Left cardiac atrium (tissue), 4 donors: ENCODE results near the gene IQSEC1. TPM values are rescaled to one million over a fixed set of nuclear protein-coding genes. Genes with fewer than 3 reads are reported as not detected.
A peak's percentile ranks its signal among the peaks of the same experiment; 100 is the strongest.

Source experiments
- ATAC-seq, 2 donors: fragments of 200-7000 bp; cut with Tn5 transposase; one replicate each; pipeline ENCODE4 v1.9.1; 2020; ENCODE audit warnings: mild to moderate bottlenecking in 2 of 2, moderate library complexity in 2 of 2
- DNase-seq: peaks from one replicate; pipeline ENCODE4 v3.0.0-alpha.2; 2020
- intact Hi-C, 2 donors: fragments of 100-400 bp; cut with DNase I; formaldehyde crosslinking; loops; one replicate each; pipeline versions ENCODE4 v1.14.1 to v1.15.1; 2022 to 2023
- total RNA-seq, 2 donors: library from RNA; stranded (reverse); fragmentation: NEBNext Ultra II Directional; extraction: Animal tissue kit (Norgen Biotek cat#: 25700); gene quantifications; one replicate each; pipeline ENCODE4 v1.2.1, GENCODE V29; 2021
- donor health status: DM: no; HTN: yes; CAD: no.
- donor health status: DM: no; HTN: yes; CAD: no; lungs with severe emphysema.
- donor health status: DM: yes; HTN: yes; CAD: no.
- donor health status: Dilated cardiomyopathy.

IQSEC1 gene
- total RNA-seq, 2 donors from 2014 or later: 58.8 to 73.7 TPM

DNA sequence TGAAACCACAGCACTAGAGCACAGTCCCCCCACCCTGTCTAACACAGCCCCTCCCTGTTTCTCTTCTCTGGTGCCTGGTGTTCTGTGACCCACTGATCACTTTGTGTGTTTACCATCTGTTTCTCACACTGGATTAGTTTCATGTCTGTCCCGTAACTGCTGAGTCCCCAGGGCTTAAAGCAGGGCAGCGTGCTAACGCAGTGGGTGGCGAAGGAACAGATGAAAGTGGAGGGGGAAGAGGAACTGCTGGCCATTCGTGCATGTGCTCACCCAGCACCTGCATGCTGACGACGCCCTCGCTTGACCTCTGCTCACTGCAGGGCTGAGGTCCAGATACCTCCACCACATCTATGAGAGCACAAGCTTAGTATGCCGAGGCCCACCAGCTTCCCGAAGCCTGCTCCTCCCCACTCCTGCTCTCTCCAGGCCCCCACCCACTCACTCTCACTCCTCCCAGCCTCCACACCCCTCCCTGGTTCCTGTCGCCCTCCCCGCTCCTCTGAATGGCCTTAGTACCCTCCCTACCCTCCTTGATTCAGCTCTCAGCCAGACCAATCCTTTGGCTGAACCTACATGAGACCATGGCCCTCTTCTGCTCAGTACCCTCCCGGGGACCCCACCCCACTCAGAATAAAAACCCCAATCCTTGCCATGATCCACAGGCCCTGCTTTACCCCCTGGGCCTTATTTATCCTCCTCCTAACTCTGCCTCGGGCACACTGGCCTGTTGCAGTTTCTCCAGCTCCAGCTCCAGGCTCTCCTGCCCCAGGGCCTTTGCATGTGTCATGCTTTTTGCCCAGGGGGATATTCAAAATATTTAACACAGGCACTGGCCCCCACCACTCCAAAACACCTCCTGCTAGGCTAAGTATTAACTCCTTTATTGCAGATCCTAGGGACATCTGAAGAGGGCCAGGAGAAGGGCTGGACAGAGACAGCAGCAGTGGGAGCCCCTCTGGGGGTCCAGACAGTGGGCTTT, 15.1 kb upstream of the IQSEC1 start:
- intact Hi-C loops: no loop called here
- DNase-seq: no peak
- no peak for ATAC-seq

DNA sequence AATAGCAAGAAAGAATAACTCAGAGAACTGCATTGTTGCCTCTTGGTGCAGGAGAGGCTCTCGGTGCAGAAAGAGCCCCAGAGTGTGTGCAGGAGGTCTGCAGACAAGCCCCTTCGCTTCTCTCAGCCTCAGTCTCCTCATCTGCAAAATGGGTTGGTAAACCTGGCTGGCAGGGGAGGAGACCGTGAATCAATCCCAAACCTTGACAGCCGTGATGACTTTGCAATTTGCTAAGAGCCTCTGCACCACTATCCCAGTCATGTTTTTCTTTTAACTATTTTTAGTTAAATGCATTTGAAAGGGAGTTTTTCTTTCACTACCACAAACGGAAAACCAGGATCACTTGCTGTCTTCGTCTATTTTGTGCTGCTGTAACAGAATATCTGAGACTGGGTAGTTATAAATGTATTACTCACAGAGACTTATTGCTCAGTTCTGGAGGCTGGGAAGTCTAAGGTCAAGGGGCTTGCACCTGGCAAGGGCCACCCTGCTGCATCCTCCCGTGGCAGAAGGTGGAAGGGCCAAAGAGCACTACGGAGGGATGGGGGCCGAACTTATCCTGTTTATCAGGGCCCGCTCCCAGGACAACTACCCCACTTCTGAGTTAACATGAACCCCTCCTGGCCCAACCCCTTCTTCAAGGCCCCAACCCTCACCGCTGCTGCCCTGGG, 14.2 kb upstream of the IQSEC1 start:
- DNase-seq: no peak
- ATAC-seq: no peak
- intact Hi-C loops: no loop called here

DNA sequence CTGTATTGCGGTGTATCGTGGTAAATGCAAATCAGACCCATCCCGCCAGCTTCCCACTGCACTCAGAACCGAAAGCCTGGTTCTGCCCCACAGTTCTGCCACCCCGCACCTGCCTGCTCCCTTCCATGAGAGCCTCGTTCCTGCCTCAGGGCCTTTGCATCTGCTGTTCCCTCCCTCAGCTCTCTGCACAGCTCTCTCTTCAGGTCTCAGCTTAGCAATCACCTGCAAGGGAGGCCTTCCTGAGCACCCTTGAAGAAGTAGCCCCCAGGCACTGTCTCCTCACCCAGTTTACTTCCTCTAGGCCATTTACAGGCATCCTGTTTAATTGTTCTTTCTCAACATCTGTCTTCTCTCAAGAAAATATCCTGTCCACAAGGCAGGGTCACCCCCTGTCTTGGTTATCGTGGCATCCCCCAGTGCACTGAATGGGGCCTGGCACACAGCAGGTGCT, 13.3 kb upstream of the IQSEC1 start:
- ATAC-seq (no peak), DNase-seq (no peak)
- intact Hi-C loops: no loop called here

DNA sequence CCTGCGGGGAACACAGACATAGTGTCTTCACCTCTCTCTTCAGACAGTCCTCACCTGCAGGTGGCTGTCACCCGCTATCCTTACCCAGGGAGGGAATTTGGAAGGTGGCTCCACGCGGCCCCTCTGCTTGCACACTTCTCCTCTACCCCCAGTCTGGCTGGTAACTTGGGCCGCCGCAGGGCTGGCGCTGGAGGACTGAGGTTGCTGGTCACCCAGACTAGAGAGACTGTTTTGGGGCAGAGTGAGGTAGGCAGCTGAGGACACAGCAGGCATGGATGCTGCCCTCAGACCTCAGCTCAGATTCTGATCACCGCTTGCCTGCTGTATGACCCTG, 12.6 kb upstream of the IQSEC1 start:
- DNase-seq: no peak
- intact Hi-C loops: no loop called here
- no peak for ATAC-seq

DNA sequence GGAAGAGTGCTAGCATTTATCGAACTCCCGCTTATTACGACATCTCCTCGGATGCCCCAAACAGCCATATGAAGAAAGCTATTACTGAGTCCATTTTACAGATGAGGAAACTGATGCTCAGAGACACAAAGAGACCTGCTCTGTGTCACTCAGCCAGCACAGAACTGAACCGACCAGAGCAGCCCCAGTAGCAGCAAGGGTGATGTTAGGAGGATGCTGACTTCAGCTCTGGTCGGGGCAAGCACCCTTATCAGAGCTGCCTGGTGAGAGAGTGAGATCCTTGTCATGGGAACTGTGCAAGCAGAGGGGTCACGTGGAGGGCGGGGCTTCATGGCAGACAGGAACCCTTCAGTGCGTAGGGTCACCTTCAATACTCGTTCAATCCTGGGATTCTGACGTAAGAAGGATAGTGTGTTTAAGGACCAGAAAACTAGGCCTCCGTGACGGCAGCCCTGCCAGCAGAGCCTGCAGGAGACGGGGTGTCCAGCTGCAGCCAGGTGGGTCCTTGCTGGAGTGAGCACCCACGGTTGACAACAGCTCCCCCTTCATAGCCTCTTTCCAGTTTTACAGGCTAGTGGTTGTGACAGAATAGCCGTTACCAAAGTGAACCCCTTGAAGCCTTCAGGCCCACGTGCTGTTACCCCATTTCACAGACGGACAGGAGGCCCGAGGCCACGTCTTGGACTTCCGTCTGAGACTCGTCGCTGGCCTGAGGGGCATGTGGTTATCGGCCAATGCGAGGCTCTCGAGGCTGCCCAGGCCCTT, 12.0 kb upstream of the IQSEC1 start:
- ATAC-seq (no peak), DNase-seq (no peak)
- intact Hi-C loops: no loop called here

DNA sequence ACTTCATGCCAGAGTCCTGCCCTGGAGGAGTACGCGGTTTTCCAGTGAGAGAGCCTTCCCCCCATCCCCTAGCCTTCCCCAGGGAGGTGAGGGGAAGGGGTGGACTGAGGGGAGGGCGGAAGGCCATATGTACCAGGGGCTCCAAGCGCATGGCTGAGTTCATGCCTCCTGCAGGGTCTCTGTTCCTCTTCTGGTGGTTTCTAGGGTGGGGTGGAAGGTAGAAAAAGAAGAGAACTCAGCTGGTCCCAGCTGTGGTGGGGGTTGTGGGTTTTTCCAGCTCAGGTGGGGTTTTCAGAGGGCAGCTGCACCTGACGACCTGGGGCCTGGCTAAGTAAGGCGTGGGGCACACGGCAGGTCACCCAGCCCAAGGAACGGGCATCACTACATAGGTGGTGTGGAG, 10.7 kb upstream of the IQSEC1 start:
- no peak for ATAC-seq
- intact Hi-C loops: no loop called here
- DNase-seq: no peak

DNA sequence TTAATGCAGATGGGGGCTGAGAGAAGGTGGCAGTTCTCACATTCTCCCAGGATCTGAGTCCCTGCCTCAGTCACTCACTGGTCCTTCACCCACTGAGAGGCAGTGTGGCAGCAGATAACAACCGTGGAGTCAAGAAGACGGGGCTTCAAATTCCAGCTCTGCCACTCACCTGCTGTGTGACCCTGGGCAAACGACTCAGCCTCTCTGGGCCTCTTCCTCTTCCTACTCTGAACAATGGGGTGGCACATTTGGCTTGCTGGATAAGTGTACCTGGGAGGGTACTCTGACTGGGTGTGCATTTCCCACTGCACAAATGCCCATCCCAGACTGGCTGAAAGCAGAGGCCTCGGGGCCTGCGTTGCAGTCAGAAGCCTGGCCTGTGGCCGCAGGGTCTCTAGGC, 10.0 kb upstream of the IQSEC1 start:
- DNase-seq (no peak), ATAC-seq (no peak)
- intact Hi-C loops: no loop called here

DNA sequence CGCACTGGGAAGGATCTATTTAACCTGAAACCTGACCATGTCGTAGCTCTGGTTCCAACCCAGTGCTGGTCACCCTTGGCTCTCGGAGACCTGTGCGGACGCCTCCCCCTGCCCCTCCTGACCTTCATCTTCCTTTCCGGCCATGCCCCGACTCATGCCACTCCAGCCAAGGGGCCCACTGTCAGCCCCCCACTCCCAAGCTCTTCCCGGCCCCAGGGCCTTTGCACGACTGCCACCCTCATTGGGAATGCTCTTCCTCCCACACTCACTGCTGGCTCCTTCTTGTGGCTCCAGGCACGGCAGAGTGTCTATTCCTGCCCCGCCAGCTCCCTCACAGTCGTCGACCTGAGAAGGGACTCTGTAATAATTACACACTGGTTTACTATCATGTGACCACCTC, 9.4 kb upstream of the IQSEC1 start:
- intact Hi-C loops: no loop called here
- DNase-seq (no peak), ATAC-seq (no peak)

DNA sequence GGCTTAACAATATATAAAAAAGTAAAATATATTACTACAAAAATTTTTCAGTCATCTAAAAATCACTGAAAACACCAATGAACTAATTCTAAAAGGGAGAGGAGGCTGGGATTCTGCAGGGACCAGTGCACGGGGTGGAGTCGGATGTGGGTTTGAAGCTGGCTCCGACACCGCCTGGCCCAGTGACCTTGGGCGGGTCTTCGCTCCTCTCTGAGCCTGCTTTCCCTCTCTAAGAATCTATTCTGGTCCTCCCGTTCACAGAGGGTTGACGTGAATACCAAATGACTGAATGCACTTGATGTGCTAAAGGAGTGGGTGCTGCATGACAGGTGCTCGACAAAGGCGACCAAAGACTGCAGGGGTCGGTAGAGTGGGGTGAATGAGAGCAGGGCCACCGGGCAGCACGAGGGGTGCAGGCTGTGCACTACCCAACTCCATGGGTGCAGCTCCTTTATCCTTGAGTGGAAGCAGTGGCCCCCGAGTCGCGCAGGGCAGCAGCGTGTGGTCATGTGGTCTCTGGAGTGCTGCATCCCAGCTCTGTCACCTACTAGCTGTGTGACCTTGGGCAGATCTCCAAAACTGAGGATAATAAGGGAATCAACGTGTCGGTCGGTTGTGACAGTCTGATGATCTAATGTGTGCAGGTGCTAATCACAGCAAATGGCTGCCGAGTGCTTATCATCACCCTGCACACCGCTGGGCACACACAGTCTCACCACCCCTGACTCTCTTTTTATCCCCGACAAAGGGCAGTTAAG, 8.6 kb upstream of the IQSEC1 start:
- intact Hi-C loops: no loop called here
- DNase-seq: peak; percentile 58

DNA sequence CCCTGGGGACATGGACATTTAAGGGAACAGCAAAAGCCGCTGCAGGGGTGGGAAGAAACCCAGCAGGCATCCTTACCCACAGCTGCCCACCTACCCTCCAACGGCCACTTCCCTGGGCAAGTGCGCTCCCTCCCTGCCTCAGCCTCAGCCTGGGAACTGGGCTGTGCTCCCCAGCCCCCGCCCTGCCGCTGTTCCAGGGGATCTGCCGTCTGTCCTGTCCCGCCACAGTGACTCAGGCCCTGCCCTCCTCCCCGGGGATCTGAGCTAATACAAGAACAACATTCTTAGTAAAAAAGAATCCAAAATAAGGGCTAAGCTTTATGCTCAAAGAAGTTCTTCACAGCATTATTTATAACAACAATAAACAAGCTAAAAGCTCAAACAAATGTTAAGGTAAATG, 7.4 kb upstream of the IQSEC1 start:
- peak; percentile 82 for DNase-seq
- intact Hi-C loops: no loop called here
- peak; percentile 35 to 75 for ATAC-seq

More for the DNA sequence above, 8.6 kb upstream of the IQSEC1 start:
- ATAC-seq: peak; percentile 53 to 75

DNA sequence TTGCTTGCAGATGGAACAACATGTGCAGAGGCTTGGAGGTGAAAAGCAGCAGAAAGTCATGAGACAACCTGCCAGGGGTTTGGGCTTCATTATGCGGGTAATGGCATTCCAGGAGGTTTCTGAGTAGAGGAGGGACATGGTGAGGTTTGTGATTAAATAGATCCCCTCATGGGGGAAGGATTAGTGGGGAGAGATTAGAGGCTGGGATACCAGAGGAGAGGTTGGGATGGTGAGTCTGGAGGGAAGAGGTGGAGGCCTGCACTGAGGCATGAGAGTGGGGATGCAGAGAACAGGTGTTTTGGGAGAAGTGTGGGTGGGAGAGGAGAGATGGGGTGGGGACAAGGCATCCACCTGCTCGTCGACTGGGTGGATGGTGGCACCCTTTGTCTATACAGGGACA, 6.8 kb upstream of the IQSEC1 start:
- intact Hi-C loops: no loop called here
- ATAC-seq (no peak), DNase-seq (no peak)

DNA sequence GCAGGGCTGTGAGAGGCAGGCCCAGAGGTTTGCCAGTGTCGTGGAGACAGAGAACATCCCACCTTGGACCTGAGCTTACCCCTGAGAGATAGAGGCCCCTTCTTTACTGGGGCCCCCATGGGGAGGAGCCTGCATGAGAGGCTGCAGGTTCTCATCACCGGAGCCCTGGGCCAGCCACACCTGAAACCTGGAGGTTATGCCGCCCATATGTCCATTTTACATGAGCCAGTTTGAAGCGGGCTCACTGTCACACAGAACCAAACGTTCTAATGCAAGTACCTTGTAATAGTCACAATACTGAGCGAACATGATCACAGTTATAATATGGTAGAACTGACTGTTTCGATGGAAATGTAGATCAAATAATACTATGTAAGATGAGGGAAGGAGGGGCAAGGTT, 6.3 kb upstream of the IQSEC1 start:
- no peak for DNase-seq
- ATAC-seq: no peak
- intact Hi-C loops: no loop called here

DNA sequence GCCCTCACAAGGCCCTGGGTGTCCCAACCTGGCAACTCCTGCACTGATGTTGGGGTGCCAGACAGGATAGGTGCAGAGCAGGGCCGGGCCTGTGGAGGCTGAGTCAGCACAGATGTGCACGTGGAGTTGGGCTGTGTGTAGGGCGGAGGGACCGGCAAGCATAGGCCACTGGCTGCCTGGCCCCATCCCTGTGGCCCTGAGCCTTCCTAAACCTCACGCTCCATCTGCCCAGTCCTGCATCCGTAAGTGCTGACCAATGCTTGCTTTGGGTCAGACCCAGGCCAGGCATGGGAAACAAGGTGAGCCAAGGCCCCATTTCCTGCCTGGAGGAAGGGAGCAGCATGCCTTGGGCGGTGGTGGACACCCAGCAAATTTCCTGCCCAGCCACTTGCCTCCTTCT, 5.8 kb upstream of the IQSEC1 start:
- DNase-seq (no peak), ATAC-seq (no peak)
- intact Hi-C loops: no loop called here

DNA sequence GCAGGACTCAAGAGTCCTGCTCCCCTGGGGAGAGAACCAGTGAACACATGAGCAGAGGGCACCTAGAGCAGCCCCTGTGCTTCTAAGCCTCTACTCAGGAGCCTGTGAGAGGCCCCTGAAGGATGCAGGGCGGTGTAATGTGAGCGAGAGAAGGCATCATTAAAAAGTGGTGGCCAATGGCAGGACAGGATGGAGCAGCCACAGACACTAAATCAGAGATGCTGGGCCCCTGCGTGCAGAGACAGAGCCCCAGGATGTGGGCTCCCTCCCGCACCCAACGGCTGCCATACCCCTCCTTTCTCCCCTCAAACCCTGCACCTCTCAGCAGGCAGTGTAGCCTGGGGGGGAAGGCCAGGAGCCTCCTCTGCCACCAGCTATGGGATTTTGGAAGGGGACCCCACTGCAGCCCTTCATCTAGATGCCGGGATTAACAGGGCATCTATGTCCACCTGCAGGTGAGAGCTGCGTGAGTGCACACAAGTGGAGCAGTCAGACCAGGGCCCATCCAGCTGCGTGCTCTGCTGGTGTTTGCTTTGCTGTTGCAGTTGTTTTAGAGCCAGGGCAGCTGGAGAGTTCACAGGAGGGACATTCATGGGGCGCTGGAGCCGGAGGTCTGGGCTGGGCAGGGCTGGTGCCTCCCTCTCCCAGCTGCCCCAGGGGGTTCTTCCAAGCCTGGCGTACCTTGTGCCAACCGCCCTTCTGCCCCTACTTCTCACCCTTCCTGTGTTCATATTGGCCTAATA, 5.1 kb upstream of the IQSEC1 start:
- DNase-seq: no peak
- intact Hi-C loops: no loop called here
- ATAC-seq: no peak

DNA sequence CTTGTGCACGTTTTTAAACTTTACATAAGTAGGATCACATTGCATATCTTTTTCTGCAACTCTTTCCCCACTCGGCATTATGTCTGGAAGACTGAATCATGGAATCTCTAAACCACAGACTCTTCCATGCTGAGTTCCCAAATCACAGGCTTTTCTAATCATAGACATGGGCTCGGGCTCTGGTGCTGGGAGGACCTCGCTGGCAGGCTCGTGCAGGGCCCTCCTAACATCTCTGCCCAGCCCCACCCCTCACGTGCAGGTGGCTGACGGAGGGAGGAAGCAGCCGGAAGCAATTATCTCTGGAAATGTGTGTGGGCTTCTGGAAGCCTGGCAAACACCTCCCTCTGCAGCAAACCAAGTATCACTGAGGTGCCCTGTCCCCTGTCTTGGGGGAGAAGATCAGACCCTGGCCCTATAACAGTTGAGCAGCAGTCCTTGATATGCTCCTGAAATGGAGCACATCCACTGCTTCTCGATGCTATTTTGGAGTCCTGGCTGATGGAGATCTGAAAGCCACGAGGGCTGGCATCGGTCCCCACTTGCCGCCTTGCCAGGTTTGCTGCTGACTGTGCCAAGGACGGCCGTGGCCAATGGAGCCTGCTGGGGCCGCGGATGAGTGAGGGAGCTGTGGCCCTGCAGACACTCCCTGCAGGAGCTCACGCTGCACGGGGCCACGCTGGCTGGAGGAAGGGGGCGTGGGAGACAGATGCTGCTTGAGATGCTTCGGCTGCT, 4.4 kb upstream of the IQSEC1 start:
- ATAC-seq: peak; percentile 8 to 71
- DNase-seq: peak; percentile 63
- intact Hi-C loops: no loop called here

DNA sequence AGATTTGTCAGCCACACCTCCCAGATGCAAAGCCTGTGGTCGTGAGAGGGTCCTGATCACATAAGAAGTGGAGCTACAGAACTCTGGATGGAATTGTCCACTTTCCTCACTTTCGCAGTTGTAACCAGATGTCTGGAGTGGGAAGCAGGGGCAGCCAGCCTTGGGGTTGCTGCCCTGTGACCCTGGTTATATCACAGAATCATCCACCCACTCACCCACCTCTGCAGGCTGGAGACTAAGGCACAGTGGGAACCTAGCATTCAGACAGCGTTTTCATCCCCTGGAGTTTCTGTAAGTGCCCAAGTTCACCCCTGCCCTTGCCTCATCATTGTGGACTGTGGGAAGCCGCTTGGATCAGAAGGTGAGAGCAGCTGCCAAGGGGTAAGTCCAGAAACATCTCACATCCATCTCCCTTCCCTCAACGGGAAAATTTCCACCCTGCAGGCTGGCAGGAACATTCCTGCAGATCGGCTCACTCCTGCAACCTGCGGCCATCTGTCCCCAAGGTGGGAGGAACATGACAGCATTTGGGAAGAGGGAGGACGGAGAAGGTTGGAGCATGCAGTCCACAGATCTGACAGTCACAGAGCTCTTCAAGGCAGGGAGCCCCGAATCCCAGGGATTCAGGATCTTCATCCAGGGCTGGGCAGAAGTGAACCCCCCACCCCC, 2.9 kb upstream of the IQSEC1 start:
- ATAC-seq (no peak), DNase-seq (no peak)
- intact Hi-C loops: no loop called here

DNA sequence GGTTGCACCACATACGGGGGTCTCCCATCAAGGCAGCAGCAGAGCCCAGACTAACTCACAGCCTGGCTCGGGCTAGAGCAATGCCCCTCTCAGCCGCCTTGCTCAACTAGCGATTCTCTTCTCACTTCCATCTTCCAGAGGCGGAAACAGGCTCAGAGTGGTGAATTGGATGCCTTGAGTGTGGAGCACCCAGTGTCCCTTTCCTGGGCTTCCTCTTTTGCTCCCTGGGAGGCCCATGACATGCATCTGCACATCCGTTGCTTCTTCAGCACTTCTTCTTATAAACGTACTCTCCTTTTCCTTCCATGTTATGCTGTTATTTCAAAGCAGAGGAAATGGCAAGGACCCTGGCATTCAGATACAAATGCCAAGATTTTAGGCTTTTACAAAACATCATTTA, 2.1 kb upstream of the IQSEC1 start:
- DNase-seq (no peak), ATAC-seq (no peak)
- intact Hi-C loops: no loop called here

DNA sequence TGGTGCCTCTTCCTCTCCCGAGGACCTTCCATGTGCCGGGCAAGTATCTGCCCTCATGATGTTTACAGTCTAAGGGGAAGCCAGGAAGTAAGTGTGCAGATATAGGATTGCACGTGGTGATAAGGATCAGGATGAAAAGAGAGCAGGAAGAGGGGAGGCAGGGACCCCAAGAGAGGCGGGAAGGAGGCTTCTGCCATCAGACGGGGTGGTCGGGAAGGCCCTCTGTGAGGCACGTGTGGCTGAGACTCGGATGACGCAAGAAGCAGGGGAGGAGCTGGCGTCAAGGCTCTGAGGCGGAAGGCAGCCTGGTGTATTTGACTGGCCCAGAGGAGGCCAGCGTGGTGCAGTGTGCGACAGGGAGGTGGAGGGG, 762 bp upstream of the IQSEC1 start:
- DNase-seq: no peak
- intact Hi-C loops: no loop called here
- ATAC-seq: no peak
